C4-2B (cell line): ENCODE measurements around the gene REPS1.
"Not testable (repeated sequence)": the region's sequence is repeated elsewhere in the genome, so short reads cannot be mapped to it uniquely, and the experiment has no call there.

Source experiments
- CTCF ChIP-seq: fragments of 450-650 bp; conservative IDR thresholded peaks from 2 replicates; pipeline ENCODE4 v1.5.1; 2017; ENCODE audit warnings: mild to moderate bottlenecking
- ZFX ChIP-seq: fragments of 450-650 bp; IDR thresholded peaks from 2 replicates; pipeline ENCODE4 v1.6.1; 2017

- TF ChIP-seq CTCF, ZFX: not testable (repeated sequence)
These were observed 51.2 kb downstream of the REPS1 start for GRCh38 chr6:138936873-138937272.
